CD4-positive, alpha-beta T cell (primary cell): ENCODE measurements around the gene PRKCH. TPM values are rescaled to one million over a fixed set of nuclear protein-coding genes. Genes with fewer than 3 reads are reported as not detected.
A peak's percentile ranks its signal among the peaks of the same experiment; 100 is the strongest.

Experiments used
- ATAC-seq: fragments of 200-7000 bp; cut with Tn5 transposase; one replicate; pipeline ENCODE4 v1.10.0; 2022; ENCODE audit warnings: mild to moderate bottlenecking; ENCODE audit not compliant: poor library complexity
- CTCF ChIA-PET: fragments of 350-600 bp; sonication (Branson Sonifier 250); formaldehyde crosslinking; loops from one replicate; lab custom pipeline; 2021; ENCODE audit warnings: antibody characterized with exemption, inconsistent platforms; lab: Charles Lee
- POLR2A ChIA-PET: fragments of 350-600 bp; sonication (Branson Sonifier 250); formaldehyde crosslinking; loops from one replicate; lab custom pipeline; 2021; ENCODE audit warnings: antibody characterized with exemption, inconsistent platforms; lab: Charles Lee
- DNase-seq, 14 experiments: peaks; one replicate each; pipeline ENCODE4 v3.0.0-alpha.2; 2013 to 2020; ENCODE audit warnings: mixed read lengths in 2 of 14
- H3K27ac ChIP-seq, 2 donors: one replicate each; pipeline versions ENCODE4 v1.5.1 to v1.7.0; 2013; ENCODE audit warnings: low read length in 2 of 2, low read depth in 1 of 2, mild to moderate bottlenecking in 1 of 2
- H3K27me3 ChIP-seq, 2 experiments: 1 replicate in 1 of 2; 2 replicates in 1 of 2; pipeline versions ENCODE4 v1.6.1 to v1.7.0; 2013; ENCODE audit warnings: low read length in 2 of 2, control low read depth in 1 of 2, mild to moderate bottlenecking in 1 of 2, moderate library complexity in 1 of 2; ENCODE audit not compliant: insufficient read depth in 2 of 2, control insufficient read depth in 1 of 2
- H3K36me3 ChIP-seq: one replicate; pipeline ENCODE4 v1.6.1; 2013; ENCODE audit warnings: low read length, control low read depth; ENCODE audit not compliant: insufficient read depth
- H3K4me1 ChIP-seq: one replicate; pipeline ENCODE4 v1.6.1; 2013; ENCODE audit warnings: low read length, control low read depth; ENCODE audit not compliant: insufficient read depth
- H3K4me3 ChIP-seq: one replicate; pipeline ENCODE4 v1.5.1; 2013; ENCODE audit warnings: mild to moderate bottlenecking, low read length, moderate library complexity
- H3K9me3 ChIP-seq, 2 experiments: 1 replicate in 1 of 2; 2 replicates in 1 of 2; pipeline versions ENCODE4 v1.6.1 to v1.7.0; 2013; ENCODE audit warnings: low read length in 2 of 2, mild to moderate bottlenecking in 2 of 2, control low read depth in 1 of 2, moderate library complexity in 1 of 2; ENCODE audit not compliant: control insufficient read depth in 1 of 2, insufficient read depth in 1 of 2
- H3K27ac Mint-ChIP-seq: one replicate; pipeline ENCODE4 v1.8.0; 2020; ENCODE audit warnings: mixed read lengths
- H3K27me3 Mint-ChIP-seq: one replicate; pipeline ENCODE4 v1.8.0; 2021; ENCODE audit warnings: mixed read lengths
- H3K36me3 Mint-ChIP-seq: one replicate; pipeline ENCODE4 v1.8.0; 2021; ENCODE audit warnings: low read depth, mixed read lengths
- H3K4me1 Mint-ChIP-seq: one replicate; pipeline ENCODE4 v1.8.0; 2021; ENCODE audit warnings: low read depth, mixed read lengths
- H3K4me3 Mint-ChIP-seq: one replicate; pipeline ENCODE4 v1.8.0; 2020; ENCODE audit warnings: mild to moderate bottlenecking, mixed read lengths
- H3K9me3 Mint-ChIP-seq: one replicate; pipeline ENCODE4 v1.8.0; 2020; ENCODE audit warnings: mixed read lengths
- intact Hi-C, 2 experiments: fragments of 100-400 bp; cut with DNase I in 1 of 2; cut with micrococcal nuclease in 1 of 2; formaldehyde crosslinking; loops; one replicate each; pipeline versions ENCODE4 v1.15.1 to v1.9.0; 2023 to 2025; cut with DNase I, micrococcal nuclease
- total RNA-seq, 174 experiments: library from RNA in 2 of 174; stranded (reverse) in 2 of 174; gene quantifications; one replicate each; pipeline ENCODE4 v1.2.3 and lab custom pipeline; 2021 to 2026
- TF ChIP-seq, protein P1 (sequence below): fragments of 200-600 bp; IDR thresholded peaks from one replicate; pipeline ENCODE4 v1.8.0; 2022; ENCODE audit warnings: antibody characterized with exemption, mild to moderate bottlenecking

The PRKCH gene
- total RNA-seq, 2 experiments from 2014 or later: 378 to 385 TPM

DNA sequence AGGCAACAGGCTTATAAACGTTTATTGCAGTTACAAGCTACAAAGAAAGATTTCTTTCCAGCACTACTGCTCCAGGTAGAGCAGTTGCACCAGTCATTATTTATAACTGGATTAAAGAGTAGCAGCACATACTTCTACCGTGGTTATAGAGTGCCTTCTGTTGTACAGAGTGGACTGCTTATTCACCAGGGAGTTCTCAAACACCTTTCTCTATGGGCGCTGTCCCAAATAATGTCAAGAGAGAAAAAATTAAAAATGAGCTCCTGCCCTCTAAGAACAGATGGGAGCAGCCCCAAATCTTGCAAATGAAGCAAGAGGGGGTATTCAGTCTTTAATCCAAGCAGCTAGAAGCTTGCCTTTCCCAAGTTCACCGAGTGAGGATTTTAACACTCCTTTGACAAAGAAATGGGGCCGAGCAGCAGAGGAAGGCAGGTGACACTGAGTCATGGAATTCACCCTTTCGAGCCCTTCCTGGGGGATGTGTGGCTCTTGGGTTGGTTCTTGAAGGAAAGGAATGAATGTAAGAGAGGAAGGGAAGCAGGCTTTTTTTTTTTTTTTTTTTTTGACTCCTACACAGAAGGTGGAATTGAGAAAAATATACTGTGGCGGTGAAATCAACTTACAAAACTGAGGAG lies 181.2 kb downstream of the PRKCH start:
- no peaks in the 10 kb centered on the region for H3K27me3 ChIP-seq
- peak; percentile 7 for ATAC-seq
- peak in 2 of 14 experiments; percentile 42 to 50 for DNase-seq
- H3K4me3 Mint-ChIP-seq: peak overlapping the region; percentile 77
- H3K9me3 Mint-ChIP-seq: no peaks in the 10 kb centered on the region
- TF ChIP-seq, protein P1, sequence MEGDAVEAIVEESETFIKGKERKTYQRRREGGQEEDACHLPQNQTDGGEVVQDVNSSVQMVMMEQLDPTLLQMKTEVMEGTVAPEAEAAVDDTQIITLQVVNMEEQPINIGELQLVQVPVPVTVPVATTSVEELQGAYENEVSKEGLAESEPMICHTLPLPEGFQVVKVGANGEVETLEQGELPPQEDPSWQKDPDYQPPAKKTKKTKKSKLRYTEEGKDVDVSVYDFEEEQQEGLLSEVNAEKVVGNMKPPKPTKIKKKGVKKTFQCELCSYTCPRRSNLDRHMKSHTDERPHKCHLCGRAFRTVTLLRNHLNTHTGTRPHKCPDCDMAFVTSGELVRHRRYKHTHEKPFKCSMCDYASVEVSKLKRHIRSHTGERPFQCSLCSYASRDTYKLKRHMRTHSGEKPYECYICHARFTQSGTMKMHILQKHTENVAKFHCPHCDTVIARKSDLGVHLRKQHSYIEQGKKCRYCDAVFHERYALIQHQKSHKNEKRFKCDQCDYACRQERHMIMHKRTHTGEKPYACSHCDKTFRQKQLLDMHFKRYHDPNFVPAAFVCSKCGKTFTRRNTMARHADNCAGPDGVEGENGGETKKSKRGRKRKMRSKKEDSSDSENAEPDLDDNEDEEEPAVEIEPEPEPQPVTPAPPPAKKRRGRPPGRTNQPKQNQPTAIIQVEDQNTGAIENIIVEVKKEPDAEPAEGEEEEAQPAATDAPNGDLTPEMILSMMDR: no peak
- H3K27ac Mint-ChIP-seq: no peak overlapping the region
- H3K36me3 ChIP-seq: peaks cover 35% of the 10 kb centered on the region
- H3K4me1 ChIP-seq: peaks cover 76% of the 10 kb centered on the region
- no peaks in the 10 kb centered on the region for H3K9me3 ChIP-seq
- ChIA-PET POLR2A (interaction anchor here (0.9 to 7.3 kb wide), 6 partner anchors 9 to 222 kb away, joined by 3 to 124 read pairs (median 4); no protein-coding TSS in a partner anchor), CTCF (interaction anchor here (1.0 to 3.1 kb wide), 5 partner anchors 9 to 211 kb away, joined by 3 to 11 read pairs (median 5); no protein-coding TSS in a partner anchor)
- intact Hi-C loops: loop anchor here (1.0 to 5.0 kb wide), 4 partner anchors 20 to 66 kb away; no protein-coding TSS in a partner anchor
- no peaks in the 10 kb centered on the region for H3K27me3 Mint-ChIP-seq
- H3K4me1 Mint-ChIP-seq: peaks cover 92% of the 10 kb centered on the region
- H3K27ac ChIP-seq: peak overlapping the region; percentile 64 to 69
- peaks cover 60% of the 10 kb centered on the region for H3K36me3 Mint-ChIP-seq
- H3K4me3 ChIP-seq: no peak overlapping the region

DNA sequence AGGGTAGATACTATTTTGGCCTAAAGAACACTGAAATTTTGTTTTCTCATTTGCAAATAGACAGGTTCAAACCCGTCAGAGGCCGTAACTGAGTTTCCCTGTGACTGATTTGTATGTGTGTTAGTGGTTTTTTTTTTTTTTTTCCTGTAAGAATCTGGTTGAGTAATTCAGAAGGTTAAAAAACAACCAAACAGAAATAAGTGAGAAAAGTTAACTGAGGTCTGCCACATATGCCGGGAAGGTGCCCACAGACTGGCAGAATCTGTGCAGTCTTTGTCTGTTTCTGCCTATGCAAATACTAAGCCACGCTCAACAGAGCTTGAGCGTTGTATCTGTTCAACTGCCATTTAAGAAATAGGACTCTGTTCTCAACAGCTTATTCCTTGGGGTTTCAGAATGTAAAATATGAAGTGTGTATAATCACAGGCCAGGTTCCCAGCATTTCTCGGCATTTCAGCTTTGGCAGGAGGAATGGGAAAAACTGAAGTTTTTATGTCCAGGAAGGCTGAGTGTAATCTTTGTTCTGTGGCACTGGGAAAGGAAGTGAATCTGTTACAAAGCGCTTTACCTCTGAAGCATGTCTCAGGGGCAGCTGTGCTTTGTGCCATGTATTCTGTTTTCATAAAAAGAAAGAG lies 181.9 kb downstream of the PRKCH start:
- CTCF ChIA-PET: interaction anchor here (1.0 to 3.1 kb wide), 7 partner anchors 10 to 334 kb away, joined by 3 to 11 read pairs (median 4); no protein-coding TSS in a partner anchor

DNA sequence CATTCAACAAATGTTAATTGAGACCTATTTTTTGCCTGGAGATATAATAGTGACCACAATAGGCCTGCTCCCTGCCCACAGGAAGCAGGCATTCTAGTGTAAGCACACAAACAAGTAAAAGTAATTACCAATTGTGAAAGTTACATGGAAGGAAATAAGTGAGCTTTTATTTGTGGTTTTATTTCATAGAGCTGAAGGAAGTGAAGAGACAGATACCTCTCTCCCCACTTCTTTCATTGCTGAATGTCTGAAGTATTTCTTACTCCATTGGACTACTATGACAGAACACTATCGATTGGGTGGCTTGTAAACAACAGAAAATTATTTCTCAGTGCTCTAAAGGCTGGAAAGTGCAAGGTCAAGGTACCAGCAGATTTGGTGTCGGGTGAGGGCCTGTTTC lies 183.5 kb downstream of the PRKCH start:
- peak in 2 of 14 experiments; percentile 27 to 32 for DNase-seq
- H3K36me3 Mint-ChIP-seq: peaks cover 80% of the 10 kb centered on the region
- H3K27ac Mint-ChIP-seq: no peak overlapping the region
- TF ChIP-seq, protein P1: no peak
- H3K27me3 ChIP-seq: no peaks in the 10 kb centered on the region
- no peak for ATAC-seq
- no peaks in the 10 kb centered on the region for H3K9me3 ChIP-seq
- peaks cover 94% of the 10 kb centered on the region for H3K4me1 Mint-ChIP-seq
- CTCF ChIA-PET: interaction anchor here (1.7 kb wide), 1 partner anchor 13 kb away, joined by 4 read pairs; no protein-coding TSS in a partner anchor
- peak overlapping the region; percentile 60 for H3K4me3 Mint-ChIP-seq
- H3K4me3 ChIP-seq: no peak overlapping the region
- intact Hi-C loops: loop anchor here in 1 of 2 experiments (5.0 kb wide), 1 partner anchor 43 kb away; no protein-coding TSS in a partner anchor
- H3K36me3 ChIP-seq: peaks cover 34% of the 10 kb centered on the region
- peaks cover 71% of the 10 kb centered on the region for H3K4me1 ChIP-seq
- H3K9me3 Mint-ChIP-seq: no peaks in the 10 kb centered on the region
- POLR2A ChIA-PET: interaction anchor here (0.6 to 7.3 kb wide), 11 partner anchors 9 to 206 kb away, joined by 3 to 124 read pairs (median 3); partner anchors contain the start of gene HIF1A
- H3K27me3 Mint-ChIP-seq: no peaks in the 10 kb centered on the region
- H3K27ac ChIP-seq: peak overlapping the region; percentile 43 to 64

More for the DNA sequence above, 181.9 kb downstream of the PRKCH start:
- H3K4me1 ChIP-seq: peaks cover 73% of the 10 kb centered on the region
- intact Hi-C loops: loop anchor here (1.0 to 5.0 kb wide), 4 partner anchors 20 to 66 kb away; no protein-coding TSS in a partner anchor
- no peaks in the 10 kb centered on the region for H3K9me3 ChIP-seq
- H3K36me3 ChIP-seq: peaks cover 32% of the 10 kb centered on the region
- H3K4me3 ChIP-seq: no peak overlapping the region
- TF ChIP-seq, protein P1: no peak
- no peak overlapping the region for H3K27ac Mint-ChIP-seq
- H3K36me3 Mint-ChIP-seq: peaks cover 67% of the 10 kb centered on the region
- no peaks in the 10 kb centered on the region for H3K27me3 ChIP-seq
- H3K27ac ChIP-seq: peak overlapping the region; percentile 64 to 69
- ATAC-seq: peak; percentile 86
- no peaks in the 10 kb centered on the region for H3K27me3 Mint-ChIP-seq
- H3K4me1 Mint-ChIP-seq: peaks cover 96% of the 10 kb centered on the region
- POLR2A ChIA-PET: interaction anchor here (0.7 to 7.3 kb wide), 12 partner anchors 9 to 223 kb away, joined by 3 to 124 read pairs (median 4); partner anchors contain the start of gene HIF1A
- H3K9me3 Mint-ChIP-seq: no peaks in the 10 kb centered on the region
- peak overlapping the region; percentile 77 for H3K4me3 Mint-ChIP-seq
- peak; percentile 37 to 82 (median 58) for DNase-seq
